Stimulated activated CD8-positive, alpha-beta memory T cell treated with anti-CD3 and anti-CD28 coated beads, Interleukin-7, amount 100 ng/mL, for 48 hours (primary cell): ENCODE data around the gene AUH.
"Not testable (repeated sequence)": the region's sequence is repeated elsewhere in the genome, so short reads cannot be mapped to it uniquely, and the experiment has no call there.

Experiments
- DNase-seq, 2 donors: peaks; one replicate each; pipeline ENCODE4 v3.0.0-alpha.2; 2020; ENCODE audit warnings: low read depth in 1 of 2; ENCODE audit errors: extremely low read depth in 1 of 2

The AUH gene

GRCh38 chr9:91212596-91213243, 149.0 kb downstream of the AUH start:
- no peak for DNase-seq

- no peak for DNase-seq
These were observed 149.8 kb downstream of the AUH start for GRCh38 chr9:91211919-91212318.

- no peak for DNase-seq
These were observed 150.3 kb downstream of the AUH start for GRCh38 chr9:91211414-91211813.

GRCh38 chr9:91210318-91210717, 151.4 kb downstream of the AUH start:
- DNase-seq = no peak

GRCh38 chr9:91208837-91209236, 152.9 kb downstream of the AUH start:
- DNase-seq = no peak

GRCh38 chr9:91208419-91208745, 153.3 kb downstream of the AUH start:
- DNase-seq = no peak

- no peak for DNase-seq
These were observed 153.8 kb downstream of the AUH start for GRCh38 chr9:91207729-91208418.

- DNase-seq = no peak
These were observed 154.4 kb downstream of the AUH start for GRCh38 chr9:91207397-91207728.

GRCh38 chr9:91206806-91207205, 154.9 kb downstream of the AUH start:
- no peak for DNase-seq

- DNase-seq = no peak
These were observed 158.9 kb downstream of the AUH start for GRCh38 chr9:91202736-91203283.

- no peak for DNase-seq
These were observed 160.9 kb downstream of the AUH start for GRCh38 chr9:91200692-91201336.

GRCh38 chr9:91199739-91200497, 161.8 kb downstream of the AUH start:
- no peak for DNase-seq

- DNase-seq = not testable (repeated sequence)
These were observed 162.8 kb downstream of the AUH start for GRCh38 chr9:91198881-91199280.

- no peak for DNase-seq
These were observed 163.3 kb downstream of the AUH start for GRCh38 chr9:91198405-91198804.

GRCh38 chr9:91197232-91198181, 164.2 kb downstream of the AUH start:
- no peak for DNase-seq

GRCh38 chr9:91196103-91196950, 165.4 kb downstream of the AUH start:
- DNase-seq = no peak

GRCh38 chr9:91195372-91196012, 166.2 kb downstream of the AUH start:
- no peak for DNase-seq

- peak; percentile 93 to 95 for DNase-seq
These were observed 167.9 kb downstream of the AUH start for GRCh38 chr9:91193658-91194391.
